ENCODE measurements around the gene IL1B. TPM values are rescaled to one million over a fixed set of nuclear protein-coding genes. Genes with fewer than 3 reads are reported as not detected.

IL1B gene
- total and polyA plus RNA-seq, 2 experiments from 2014 or later, result 1.1 to 2.4 TPM

GRCh38 chr2:112796486-112796885 lies 40.1 kb downstream of the IL1B start:
- Histone ChIP-seq H2AFZ (no peak overlapping the region), H3K27ac (no peak overlapping the region), H3K36me3 (replicated peaks; ENCODE audit: insufficient read depth, low read depth) (no peaks in the 10 kb centered on the region), H4K20me1 (ENCODE audit: insufficient read depth, poor library complexity, severe bottlenecking) (no peaks in the 10 kb centered on the region), H3K9me2 (replicated peaks; ENCODE audit: insufficient read depth) (no peaks in the 10 kb centered on the region), H3K4me1 (ENCODE audit: insufficient read depth) (no peaks in the 10 kb centered on the region), H3K27me3 (no peaks in the 10 kb centered on the region), H3K79me2 (no peaks in the 10 kb centered on the region), H3K4me3 (no peak overlapping the region), H3K9me3 (ENCODE audit: low read depth) (no peaks in the 10 kb centered on the region), H3K4me2 (no peak overlapping the region)
- TF ChIP-seq EZH2phosphoT487 (IDR thresholded peaks at IDR 0.05; ENCODE audit: low read depth, severe bottlenecking, unreplicated experiment) (no peak), EZH2 (IDR thresholded peaks at IDR 0.05; ENCODE audit: borderline replicate concordance) (no peak), CTCF (IDR thresholded peaks at IDR 0.05; ENCODE audit: poor library complexity) (no peak)
- WGBS (ENCODE audit: low lambda C conversion rate, missing lambda C conversion rate), result 59% methylated on average over 1 of the region's 1 CpG
- no peak for DNase-seq (ENCODE audit: low spot score)

- Histone ChIP-seq H2AFZ (no peak overlapping the region), H3K27ac (no peak overlapping the region)
Observed at GRCh38 chr2:112795774-112796173, 40.8 kb downstream of the IL1B start.

GRCh38 chr2:112794841-112795240 lies 41.7 kb downstream of the IL1B start:
- Histone ChIP-seq H3K36me3 (replicated peaks; ENCODE audit: insufficient read depth, low read depth) (no peaks in the 10 kb centered on the region), H4K20me1 (ENCODE audit: insufficient read depth, poor library complexity, severe bottlenecking) (no peaks in the 10 kb centered on the region), H3K4me2 (no peak overlapping the region), H3K27ac (peak overlapping the region; percentile 14), H2AFZ (no peak overlapping the region), H3K9me3 (ENCODE audit: low read depth) (no peaks in the 10 kb centered on the region), H3K4me1 (ENCODE audit: insufficient read depth) (no peaks in the 10 kb centered on the region), H3K79me2 (no peaks in the 10 kb centered on the region), H3K4me3 (no peak overlapping the region), H3K27me3 (no peaks in the 10 kb centered on the region), H3K9me2 (replicated peaks; ENCODE audit: insufficient read depth) (no peaks in the 10 kb centered on the region)
- DNase-seq (ENCODE audit: low spot score), result no peak
- WGBS (ENCODE audit: low lambda C conversion rate, missing lambda C conversion rate), result 80% methylated on average over 3 of the region's 3 CpGs
- TF ChIP-seq EZH2phosphoT487 (IDR thresholded peaks at IDR 0.05; ENCODE audit: low read depth, severe bottlenecking, unreplicated experiment) (no peak), EZH2 (IDR thresholded peaks at IDR 0.05; ENCODE audit: borderline replicate concordance) (no peak), CTCF (IDR thresholded peaks at IDR 0.05; ENCODE audit: poor library complexity) (no peak)

More at GRCh38 chr2:112795774-112796173, 40.8 kb downstream of the IL1B start:
- Histone ChIP-seq H3K4me3 (no peak overlapping the region), H3K9me2 (replicated peaks; ENCODE audit: insufficient read depth) (no peaks in the 10 kb centered on the region), H3K36me3 (replicated peaks; ENCODE audit: insufficient read depth, low read depth) (no peaks in the 10 kb centered on the region), H3K4me2 (no peak overlapping the region), H3K9me3 (ENCODE audit: low read depth) (no peaks in the 10 kb centered on the region), H3K27me3 (no peaks in the 10 kb centered on the region), H4K20me1 (ENCODE audit: insufficient read depth, poor library complexity, severe bottlenecking) (no peaks in the 10 kb centered on the region), H3K4me1 (ENCODE audit: insufficient read depth) (no peaks in the 10 kb centered on the region), H3K79me2 (no peaks in the 10 kb centered on the region)
- TF ChIP-seq EZH2 (IDR thresholded peaks at IDR 0.05; ENCODE audit: borderline replicate concordance) (no peak), EZH2phosphoT487 (IDR thresholded peaks at IDR 0.05; ENCODE audit: low read depth, severe bottlenecking, unreplicated experiment) (no peak), CTCF (IDR thresholded peaks at IDR 0.05; ENCODE audit: poor library complexity) (no peak)
- 64% methylated on average over 1 of the region's 1 CpG for WGBS (ENCODE audit: low lambda C conversion rate, missing lambda C conversion rate)
- DNase-seq (ENCODE audit: low spot score), result peak; percentile 40
